ENCODE data around the gene HEG1.

The HEG1 gene

DNA sequence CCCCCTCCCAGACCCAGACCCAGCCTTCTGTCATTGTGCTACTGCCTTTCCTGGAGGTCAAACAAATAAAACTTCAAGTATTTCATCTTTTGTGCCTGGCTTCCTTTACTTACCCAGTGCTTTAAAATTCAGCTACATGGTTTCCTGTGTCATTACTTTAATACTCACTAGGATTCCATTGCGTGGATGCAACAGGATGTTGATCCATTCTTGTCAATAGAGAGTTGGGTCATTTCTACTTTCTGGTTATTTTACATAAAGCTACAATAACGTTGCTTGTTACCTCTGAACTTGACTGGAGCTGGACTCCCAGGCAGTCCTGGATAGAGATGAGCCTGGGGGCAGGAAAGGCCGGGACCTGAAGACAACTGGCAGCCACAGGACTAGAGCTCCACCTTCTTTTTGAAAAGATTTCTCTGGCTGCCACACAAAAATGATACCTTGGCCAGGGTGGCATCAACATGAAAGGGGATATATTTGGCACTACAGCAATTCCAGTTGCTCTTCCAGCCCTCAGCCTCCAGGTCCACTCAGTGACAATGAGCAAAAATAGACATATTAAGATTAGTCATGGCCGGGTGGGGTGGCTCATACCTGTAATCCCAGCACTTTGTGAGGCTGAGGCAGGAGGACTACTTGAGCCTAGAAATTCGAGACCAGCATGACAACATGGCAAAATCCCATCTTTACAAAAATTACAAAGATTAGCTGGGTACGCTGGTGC is 23.3 kb upstream of the HEG1 start:
- Mint-ChIP-seq H3K9me3 (no peaks in the 10 kb centered on the region), H3K27ac (no peak overlapping the region), H3K27me3 (ENCODE audit: low read depth) (peaks cover 31% of the 10 kb centered on the region), H3K4me1 (ENCODE audit: low read depth) (peaks cover 6% of the 10 kb centered on the region), H3K36me3 (ENCODE audit: low read depth) (peaks cover 2% of the 10 kb centered on the region), H3K4me3 (no peak overlapping the region)

DNA sequence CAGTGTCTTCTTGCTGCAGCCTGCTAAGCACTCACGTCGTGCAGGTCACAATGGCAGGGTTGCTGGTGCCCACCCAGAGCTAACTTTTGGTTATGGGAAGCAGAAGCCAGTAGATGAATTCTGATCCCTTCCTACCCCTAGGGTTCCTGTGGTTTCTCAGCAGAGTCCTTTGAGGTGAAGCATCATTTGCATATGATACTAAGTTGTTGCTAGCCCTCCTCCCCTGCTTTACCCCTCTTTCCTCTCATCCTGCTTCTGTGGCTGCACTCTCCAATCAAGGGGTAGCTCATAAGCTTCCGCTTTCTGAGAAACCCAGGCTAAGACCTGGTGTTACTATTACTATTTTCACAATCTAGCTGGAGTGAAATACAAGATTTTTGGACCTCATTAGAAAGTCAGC is 22.1 kb upstream of the HEG1 start:
- Mint-ChIP-seq H3K27me3 (ENCODE audit: low read depth) (peaks cover 31% of the 10 kb centered on the region), H3K4me1 (ENCODE audit: low read depth) (peaks cover 6% of the 10 kb centered on the region), H3K36me3 (ENCODE audit: low read depth) (peaks cover 2% of the 10 kb centered on the region), H3K9me3 (no peaks in the 10 kb centered on the region), H3K27ac (no peak overlapping the region), H3K4me3 (no peak overlapping the region)

GRCh38 chr3:125076464-125076863 is 20.7 kb upstream of the HEG1 start:
- peaks cover 27% of the 10 kb centered on the region for H3K27me3 Mint-ChIP-seq (ENCODE audit: low read depth)
- H3K27ac Mint-ChIP-seq: no peak overlapping the region
- no peak overlapping the region for H3K4me3 Mint-ChIP-seq
- peaks cover 2% of the 10 kb centered on the region for H3K36me3 Mint-ChIP-seq (ENCODE audit: low read depth)
- H3K4me1 Mint-ChIP-seq (ENCODE audit: low read depth): peaks cover 6% of the 10 kb centered on the region
- H3K9me3 Mint-ChIP-seq: no peaks in the 10 kb centered on the region

- Mint-ChIP-seq H3K27me3 (ENCODE audit: low read depth) (peaks cover 24% of the 10 kb centered on the region), H3K27ac (no peak overlapping the region), H3K4me1 (ENCODE audit: low read depth) (peaks cover 6% of the 10 kb centered on the region), H3K4me3 (no peak overlapping the region), H3K9me3 (no peaks in the 10 kb centered on the region), H3K36me3 (ENCODE audit: low read depth) (peaks cover 2% of the 10 kb centered on the region)
These were observed 19.9 kb upstream of the HEG1 start for GRCh38 chr3:125075738-125076137.

- Mint-ChIP-seq H3K4me1 (ENCODE audit: low read depth) (no peaks in the 10 kb centered on the region), H3K9me3 (no peaks in the 10 kb centered on the region), H3K27ac (no peak overlapping the region), H3K27me3 (ENCODE audit: low read depth) (peaks cover 20% of the 10 kb centered on the region), H3K4me3 (no peak overlapping the region), H3K36me3 (ENCODE audit: low read depth) (no peaks in the 10 kb centered on the region)
These were observed 17.7 kb upstream of the HEG1 start for GRCh38 chr3:125073390-125073905.

DNA sequence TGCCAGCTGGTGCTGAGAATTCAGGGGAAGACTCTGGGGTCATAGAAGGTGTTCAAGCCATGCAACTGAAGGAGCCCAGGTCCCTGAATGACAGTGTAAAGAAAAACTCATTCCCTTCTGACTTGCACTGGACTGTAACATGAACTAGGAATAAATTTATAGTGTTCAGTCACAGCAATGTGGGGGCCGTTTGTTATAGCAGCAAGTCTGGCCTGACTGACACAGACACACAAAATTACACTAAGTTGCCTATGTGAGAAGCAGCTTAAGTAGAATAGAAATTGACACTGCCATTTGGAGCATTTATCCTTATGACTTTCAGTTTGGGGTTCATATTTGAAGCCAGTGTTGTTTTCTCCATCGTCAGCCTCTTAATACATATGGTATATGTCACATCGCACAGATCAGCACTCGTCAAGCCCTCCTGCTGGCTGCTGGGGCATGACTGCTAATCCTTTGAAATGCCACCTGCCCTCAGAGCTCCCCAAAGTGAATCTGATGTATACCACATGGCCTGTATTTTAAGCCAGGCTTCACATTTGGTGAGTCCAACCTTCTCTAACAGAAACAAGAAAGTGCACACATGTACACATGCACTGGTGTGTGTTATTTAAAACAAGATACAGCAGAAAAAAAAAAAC is 17.1 kb upstream of the HEG1 start:
- Mint-ChIP-seq H3K27ac (no peak overlapping the region), H3K9me3 (no peaks in the 10 kb centered on the region), H3K27me3 (ENCODE audit: low read depth) (peaks cover 20% of the 10 kb centered on the region), H3K36me3 (ENCODE audit: low read depth) (no peaks in the 10 kb centered on the region), H3K4me3 (no peak overlapping the region), H3K4me1 (ENCODE audit: low read depth) (no peaks in the 10 kb centered on the region)

DNA sequence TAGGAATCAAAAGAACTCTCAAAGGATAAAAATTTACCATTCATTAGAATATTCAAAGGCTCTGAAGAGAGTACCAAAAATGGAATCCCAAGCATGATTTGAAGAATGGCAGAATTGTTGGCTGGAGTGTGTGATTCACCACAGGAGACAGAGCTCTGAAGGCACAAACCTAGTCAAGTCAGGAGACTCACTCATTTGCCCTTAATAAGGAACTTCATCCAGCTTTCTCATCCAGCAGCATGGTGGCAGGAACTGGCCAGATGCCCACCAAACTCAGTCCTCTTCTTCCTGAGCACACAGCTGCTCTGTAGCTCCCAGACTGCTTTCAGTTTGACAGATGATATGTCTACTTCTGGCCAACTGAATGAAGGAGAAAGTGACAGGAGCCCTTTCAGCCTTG is 16.5 kb upstream of the HEG1 start:
- Mint-ChIP-seq H3K4me3 (no peak overlapping the region), H3K36me3 (ENCODE audit: low read depth) (no peaks in the 10 kb centered on the region)

DNA sequence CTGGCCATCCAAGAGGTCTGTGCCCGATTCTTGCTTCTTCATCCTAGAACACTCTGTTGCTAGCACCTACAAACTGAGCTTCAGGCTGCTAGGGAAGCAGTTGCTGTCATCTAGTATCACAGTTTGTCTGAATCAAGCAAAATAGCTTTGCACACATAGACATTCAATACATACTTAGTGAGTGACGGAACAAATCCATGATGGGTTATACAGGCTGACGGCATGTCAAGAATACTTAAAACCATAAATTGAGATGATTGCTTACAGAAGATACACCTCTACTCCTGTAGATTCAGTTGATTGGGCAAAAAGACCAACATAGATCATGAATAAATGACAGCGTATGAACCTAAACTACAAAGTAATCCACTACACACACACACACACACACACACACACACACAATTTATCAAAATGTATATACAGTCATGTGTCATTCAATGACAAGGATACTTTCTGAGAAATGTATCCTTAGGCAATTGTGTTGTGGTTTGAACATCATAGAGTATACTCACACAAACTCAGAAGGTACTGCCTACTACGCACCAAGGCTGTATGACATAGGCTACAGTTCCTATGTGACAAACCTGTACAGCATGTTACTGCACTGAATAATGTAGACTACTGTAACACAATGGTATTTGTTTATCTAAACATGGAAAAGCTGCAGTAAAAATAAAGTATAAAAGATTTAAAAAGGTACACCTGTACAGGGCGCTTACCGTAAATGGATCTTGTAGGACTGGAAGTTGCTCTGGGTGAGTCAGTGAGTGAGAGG is 14.4 kb upstream of the HEG1 start:
- H3K4me3 Mint-ChIP-seq: no peak overlapping the region
- H3K4me1 Mint-ChIP-seq (ENCODE audit: low read depth): no peaks in the 10 kb centered on the region
- H3K27me3 Mint-ChIP-seq (ENCODE audit: low read depth): peaks cover 24% of the 10 kb centered on the region
- H3K36me3 Mint-ChIP-seq (ENCODE audit: low read depth): no peaks in the 10 kb centered on the region
- H3K9me3 Mint-ChIP-seq: no peaks in the 10 kb centered on the region
- no peak overlapping the region for H3K27ac Mint-ChIP-seq

More for the DNA sequence above, 16.5 kb upstream of the HEG1 start:
- Mint-ChIP-seq H3K27ac (no peak overlapping the region), H3K9me3 (no peaks in the 10 kb centered on the region), H3K4me1 (ENCODE audit: low read depth) (no peaks in the 10 kb centered on the region), H3K27me3 (ENCODE audit: low read depth) (peaks cover 24% of the 10 kb centered on the region)

- peaks cover 23% of the 10 kb centered on the region for H3K27me3 Mint-ChIP-seq (ENCODE audit: low read depth)
- no peak overlapping the region for H3K4me3 Mint-ChIP-seq
- H3K4me1 Mint-ChIP-seq (ENCODE audit: low read depth): no peaks in the 10 kb centered on the region
- no peak overlapping the region for H3K27ac Mint-ChIP-seq
- no peaks in the 10 kb centered on the region for H3K9me3 Mint-ChIP-seq
- no peaks in the 10 kb centered on the region for H3K36me3 Mint-ChIP-seq (ENCODE audit: low read depth)
These were observed 13.7 kb upstream of the HEG1 start for GRCh38 chr3:125069452-125069851.

GRCh38 chr3:125068265-125068664 is 12.5 kb upstream of the HEG1 start:
- Mint-ChIP-seq H3K9me3 (no peaks in the 10 kb centered on the region), H3K4me1 (ENCODE audit: low read depth) (no peaks in the 10 kb centered on the region), H3K4me3 (no peak overlapping the region), H3K27me3 (ENCODE audit: low read depth) (peaks cover 33% of the 10 kb centered on the region), H3K36me3 (ENCODE audit: low read depth) (no peaks in the 10 kb centered on the region), H3K27ac (no peak overlapping the region)

DNA sequence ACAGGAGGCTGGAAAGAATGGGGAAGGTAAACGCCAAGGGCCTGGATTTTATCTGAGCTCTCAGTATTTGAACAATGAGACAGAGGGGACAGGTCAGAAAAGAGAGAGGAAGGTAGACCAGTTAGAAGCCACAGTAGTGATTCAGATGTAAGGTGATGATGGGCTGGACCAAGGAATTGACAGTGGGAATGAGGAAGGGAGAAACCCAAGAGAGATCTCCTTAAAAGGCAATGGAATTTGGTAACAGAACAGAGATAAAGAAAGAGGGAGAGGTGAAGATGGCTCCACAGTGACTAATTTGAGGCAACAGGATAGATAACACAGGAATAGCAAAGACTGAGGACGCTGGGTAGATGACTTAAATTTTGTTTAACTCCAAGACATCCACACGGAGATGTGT is 11.4 kb upstream of the HEG1 start:
- H3K36me3 Mint-ChIP-seq (ENCODE audit: low read depth): no peaks in the 10 kb centered on the region

DNA sequence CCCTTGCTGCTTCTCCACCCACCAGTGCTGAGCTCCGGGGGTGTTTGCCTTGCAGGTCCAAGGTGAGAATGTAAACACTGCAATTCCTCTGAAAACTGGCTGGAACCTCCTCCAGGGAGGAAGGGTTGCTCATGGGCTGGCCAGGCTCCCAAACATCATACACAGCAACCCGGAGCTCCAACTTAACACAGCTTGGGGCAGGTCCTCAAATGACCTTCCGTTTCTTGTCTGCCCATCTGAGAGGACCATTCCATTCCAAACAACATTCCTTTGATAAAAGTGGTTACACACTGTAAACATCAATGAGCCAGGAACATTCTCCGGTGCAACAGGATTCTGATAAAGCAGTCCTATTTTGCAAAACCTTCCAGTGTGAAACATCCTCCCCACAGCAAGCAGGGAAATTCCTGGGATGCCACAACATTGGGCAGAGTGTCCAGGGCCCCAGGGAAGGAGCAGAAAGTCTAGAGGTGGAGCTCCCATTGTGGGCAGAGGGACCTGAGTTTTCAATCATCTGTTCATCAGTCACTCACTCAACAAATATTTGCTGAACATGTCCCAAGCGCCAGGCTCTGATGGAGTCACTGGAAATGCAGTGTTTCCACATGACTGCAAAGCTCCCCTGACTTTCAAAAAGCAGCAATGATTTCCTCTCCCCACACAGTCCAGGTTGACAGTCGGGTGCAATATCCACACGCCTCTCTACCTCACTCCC is 7.3 kb upstream of the HEG1 start:
- Mint-ChIP-seq H3K4me3 (no peak overlapping the region), H3K36me3 (ENCODE audit: low read depth) (no peaks in the 10 kb centered on the region), H3K27ac (no peak overlapping the region), H3K9me3 (no peaks in the 10 kb centered on the region), H3K27me3 (ENCODE audit: low read depth) (peaks cover 71% of the 10 kb centered on the region), H3K4me1 (ENCODE audit: low read depth) (peaks cover 4% of the 10 kb centered on the region)

More for the DNA sequence above, 11.4 kb upstream of the HEG1 start:
- peaks cover 33% of the 10 kb centered on the region for H3K27me3 Mint-ChIP-seq (ENCODE audit: low read depth)
- no peak overlapping the region for H3K4me3 Mint-ChIP-seq
- H3K4me1 Mint-ChIP-seq (ENCODE audit: low read depth): no peaks in the 10 kb centered on the region
- no peak overlapping the region for H3K27ac Mint-ChIP-seq
- no peaks in the 10 kb centered on the region for H3K9me3 Mint-ChIP-seq

DNA sequence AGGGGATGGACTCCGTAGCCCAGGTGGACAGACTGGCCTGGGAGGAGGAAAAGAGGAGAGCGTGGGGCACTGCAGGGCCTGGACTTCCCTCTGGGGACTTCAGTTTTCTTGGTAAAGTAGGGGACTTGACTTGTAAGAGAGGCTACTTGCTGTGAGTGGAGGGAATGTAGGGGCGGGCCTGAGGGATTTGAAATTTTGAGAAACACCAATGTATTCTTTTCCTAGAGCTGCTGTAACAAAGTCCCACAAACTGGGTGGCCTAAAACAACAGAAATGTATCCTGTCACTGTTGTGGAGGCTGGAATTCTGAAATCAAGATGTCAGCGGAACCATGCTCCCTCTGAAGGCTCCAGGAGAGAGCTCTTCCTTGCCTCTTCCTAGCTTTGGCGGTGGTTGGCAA is 5.8 kb upstream of the HEG1 start:
- H3K4me1 Mint-ChIP-seq (ENCODE audit: low read depth): peaks cover 6% of the 10 kb centered on the region
- no peaks in the 10 kb centered on the region for H3K36me3 Mint-ChIP-seq (ENCODE audit: low read depth)
- no peak overlapping the region for H3K27ac Mint-ChIP-seq
- no peak overlapping the region for H3K4me3 Mint-ChIP-seq
- H3K27me3 Mint-ChIP-seq (ENCODE audit: low read depth): peaks cover 73% of the 10 kb centered on the region
- no peaks in the 10 kb centered on the region for H3K9me3 Mint-ChIP-seq

DNA sequence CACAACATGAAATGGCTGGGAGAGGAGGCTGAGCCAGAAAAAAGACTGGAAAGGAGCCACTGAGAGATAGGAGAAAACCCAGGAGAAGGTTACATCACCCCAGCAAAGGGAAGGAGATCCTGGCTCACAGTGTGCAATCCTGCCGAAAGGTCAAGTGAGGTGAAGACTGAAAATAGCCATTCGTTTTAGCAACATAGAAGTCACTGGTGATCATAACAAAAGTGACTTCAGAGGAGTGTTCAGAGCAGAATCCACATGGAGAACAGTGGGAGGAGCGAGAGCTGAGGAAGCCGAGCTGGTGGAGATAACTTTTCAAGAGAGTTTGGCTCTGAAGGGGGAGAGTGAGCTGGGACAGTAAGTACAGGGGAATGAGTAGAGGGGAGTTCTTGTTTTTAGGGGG is 5.4 kb upstream of the HEG1 start:
- no peaks in the 10 kb centered on the region for H3K9me3 Mint-ChIP-seq
- no peaks in the 10 kb centered on the region for H3K36me3 Mint-ChIP-seq (ENCODE audit: low read depth)
- no peak overlapping the region for H3K27ac Mint-ChIP-seq
- peaks cover 8% of the 10 kb centered on the region for H3K4me1 Mint-ChIP-seq (ENCODE audit: low read depth)
- H3K4me3 Mint-ChIP-seq: no peak overlapping the region
- H3K27me3 Mint-ChIP-seq (ENCODE audit: low read depth): peaks cover 75% of the 10 kb centered on the region
